ENCODE data around the gene MEIOC.
A peak's percentile ranks its signal among the peaks of the same experiment; 100 is the strongest.

The MEIOC gene

DNA sequence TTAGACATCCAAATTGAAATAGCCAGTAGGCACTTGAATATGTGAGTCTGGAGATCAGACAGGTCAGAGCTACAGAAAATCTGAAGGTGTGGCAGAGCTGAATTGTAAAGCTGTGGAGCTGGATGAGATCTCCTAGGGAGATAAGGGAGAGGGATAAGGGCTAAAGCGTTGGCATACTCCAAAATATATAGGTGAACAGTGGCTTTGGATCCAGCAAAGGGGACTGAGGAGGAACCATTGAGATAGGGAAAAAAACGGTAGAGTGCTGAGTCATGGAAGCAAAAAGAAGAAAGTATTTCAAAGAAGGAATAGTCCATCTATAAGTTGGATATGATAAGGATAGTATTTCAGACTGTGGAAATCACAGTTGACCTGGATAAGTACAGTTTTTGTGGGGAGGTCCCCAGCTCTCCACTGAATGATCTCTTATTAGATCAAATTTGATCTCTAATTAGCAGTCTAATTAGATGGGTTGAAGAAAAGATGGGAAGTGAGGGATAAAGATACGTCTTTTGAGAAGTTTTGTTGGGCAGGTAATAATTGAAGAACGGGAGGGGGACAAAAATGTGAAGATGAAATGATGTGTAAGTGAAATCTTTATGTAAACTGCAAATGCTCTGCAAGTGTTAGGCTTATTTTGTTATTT lies 51.6 kb downstream of the MEIOC start:
- no peak for DNase-seq (ENCODE audit: low read depth in 1 of 2, low spot score in 1 of 2)

DNA sequence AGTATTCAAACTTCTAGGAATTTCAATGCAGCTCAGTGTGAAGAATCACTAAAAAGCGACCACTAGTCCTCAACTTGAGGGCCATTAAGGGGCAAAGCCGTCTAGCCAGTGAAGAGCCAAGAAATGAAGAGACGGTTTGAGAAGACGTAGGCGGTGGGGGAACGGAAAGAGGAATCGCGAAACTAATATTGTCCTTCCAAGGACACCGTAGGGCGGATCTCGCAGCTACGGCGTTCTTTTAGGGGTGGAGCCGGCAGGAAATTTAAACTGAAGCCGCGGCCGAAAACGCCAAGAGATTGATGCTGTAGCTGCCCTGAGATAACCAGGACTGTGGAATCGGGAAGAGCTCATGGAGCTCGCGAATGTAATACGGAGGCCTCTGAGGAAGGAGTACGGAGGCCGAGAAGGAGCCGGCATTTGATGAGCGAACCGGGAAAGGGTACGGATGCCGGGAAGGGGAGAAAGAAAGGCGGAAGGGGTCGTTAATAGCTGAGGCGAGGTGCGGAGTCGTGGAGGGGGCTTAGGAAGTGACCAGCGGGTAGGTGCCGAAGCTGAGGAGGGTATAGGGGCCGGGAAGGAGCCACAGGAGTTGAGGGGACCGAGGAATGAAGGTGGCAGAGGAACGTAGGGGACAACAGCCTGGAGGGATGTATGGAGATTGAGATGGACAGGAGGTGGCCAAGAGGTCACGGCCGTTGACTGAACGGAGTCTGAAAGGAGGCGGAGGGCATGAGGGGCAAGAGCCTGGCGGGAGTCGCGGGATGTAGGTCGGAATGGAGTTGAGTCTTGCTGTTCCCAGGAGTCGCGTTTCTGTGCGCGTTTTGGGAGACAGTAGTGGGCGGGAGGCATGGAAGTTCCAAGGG lies 52.4 kb downstream of the MEIOC start, which contains the start of gene DBF4B:
Gene DBF4B, plus strand, starts transcription at position 265 of the 863 bp plus-strand sequence. Its CDS starts 156 bp downstream, at position 421.
- DNase-seq (ENCODE audit: low read depth in 1 of 2, low spot score in 1 of 2): peak; percentile 53 to 66

DNA sequence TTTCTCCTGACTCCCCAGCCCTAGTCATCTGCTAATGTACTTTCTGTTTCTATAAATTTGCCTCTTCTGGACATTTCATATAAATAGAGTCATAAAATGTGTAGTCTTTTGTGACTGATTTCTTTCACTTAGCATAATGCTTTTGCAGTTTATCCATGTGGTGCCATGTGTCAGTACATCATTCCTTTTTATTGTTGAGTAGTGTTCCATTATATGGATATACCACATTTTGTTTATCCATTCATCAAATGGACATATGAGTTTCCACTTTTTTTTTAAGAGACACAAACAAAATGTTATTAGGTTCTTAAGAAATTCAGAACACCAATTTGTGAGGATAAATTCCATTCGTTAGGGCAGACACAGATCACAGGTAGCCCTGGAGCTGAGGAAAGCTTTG lies 63.2 kb downstream of the MEIOC start:
- no peak for DNase-seq (ENCODE audit: low read depth in 1 of 2, low spot score in 1 of 2)

DNA sequence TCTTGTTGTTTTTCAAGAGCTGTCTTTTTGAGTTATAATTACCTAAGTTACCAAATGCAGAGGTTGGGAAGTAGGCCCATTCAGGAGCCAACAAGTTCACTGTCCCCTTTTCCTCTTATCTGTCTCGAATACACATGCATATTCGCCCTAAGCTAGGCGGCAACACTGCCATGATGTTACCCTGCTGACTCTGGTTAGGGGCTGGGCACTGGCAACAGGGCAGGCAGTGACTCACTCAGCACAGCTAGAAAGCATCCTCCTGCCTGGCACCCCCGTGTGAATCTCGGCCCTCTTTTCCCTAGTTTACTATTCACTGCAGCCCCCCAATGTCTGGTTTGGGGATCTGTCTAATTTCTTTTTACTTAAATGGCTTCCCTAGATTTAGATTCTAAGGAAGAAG lies 66.0 kb downstream of the MEIOC start:
- no peak for DNase-seq (ENCODE audit: low read depth in 1 of 2, low spot score in 1 of 2)

Data from stimulated activated CD4-positive, alpha-beta T cell treated with anti-CD3 and anti-CD28 coated beads, Interleukin-15, amount 100 ng/mL, for 1 hour (primary cell).